Caco-2 (cell line): ENCODE measurements around the gene SEMG1. TPM values are rescaled to one million over a fixed set of nuclear protein-coding genes. Genes with fewer than 3 reads are reported as not detected.

Experiments
- BruUV-seq: library from RNA; stranded (reverse); fragments of 400-500 nt; replicated peaks from 2 replicates; lab custom pipeline; 2021; lab: Mats Ljungman, UMichigan
- CTCF ChIA-PET: fragments of 300-600 bp; sonication (Branson Sonifier 250); formaldehyde crosslinking; loops from one replicate; lab custom pipeline; 2022; ENCODE audit warnings: antibody characterized with exemption; lab: Charles Lee
- POLR2A ChIA-PET: fragments of 300-600 bp; sonication (Branson Sonifier 250); formaldehyde crosslinking; loops from one replicate; lab custom pipeline; 2022; ENCODE audit warnings: antibody characterized with exemption; lab: Charles Lee
- DNase-seq, 2 experiments: peaks; one replicate each; pipeline versions ENCODE4 v3.0.0 to v3.0.0-alpha.2; 2020 to 2022
- H3K27me3 ChIP-seq: replicated peaks from 2 replicates; pipeline ENCODE4 v1.6.0; 2011; ENCODE audit warnings: low read length; ENCODE audit not compliant: control insufficient read depth, insufficient read depth
- H3K36me3 ChIP-seq: 2 replicates; pipeline ENCODE4 v1.5.1; 2011; ENCODE audit warnings: low read length; ENCODE audit not compliant: control insufficient read depth, insufficient read depth
- H3K4me1 ChIP-seq: fragments of 250-450 bp; sonication (Bioruptor Pico); 2 replicates; pipeline ENCODE4 v1.5.1; 2020; ENCODE audit warnings: mild to moderate bottlenecking
- H3K4me3 ChIP-seq: 2 replicates; pipeline ENCODE4 v1.5.1; 2011; ENCODE audit warnings: low read depth, mild to moderate bottlenecking, control low read depth, low read length
- H3K9me3 ChIP-seq: fragments of 250-450 bp; sonication (Bioruptor Pico); 2 replicates; pipeline ENCODE4 v1.5.1; 2020; ENCODE audit warnings: mild to moderate bottlenecking, moderate library complexity
- H3K27ac Mint-ChIP-seq: one replicate; pipeline ENCODE4 v1.8.0; 2022; ENCODE audit warnings: mixed read lengths; ENCODE audit not compliant: unreplicated experiment
- H3K27me3 Mint-ChIP-seq: one replicate; pipeline ENCODE4 v1.8.0; 2022; ENCODE audit warnings: mixed read lengths; ENCODE audit not compliant: insufficient read depth, unreplicated experiment
- H3K36me3 Mint-ChIP-seq: one replicate; pipeline ENCODE4 v1.8.0; 2022; ENCODE audit warnings: mild to moderate bottlenecking, mixed read lengths; ENCODE audit not compliant: insufficient read depth, unreplicated experiment
- H3K4me1 Mint-ChIP-seq: one replicate; pipeline ENCODE4 v1.8.0; 2022; ENCODE audit warnings: low read depth, mixed read lengths; ENCODE audit not compliant: unreplicated experiment
- H3K4me3 Mint-ChIP-seq: one replicate; pipeline ENCODE4 v1.8.0; 2022; ENCODE audit warnings: mild to moderate bottlenecking, moderate library complexity, mixed read lengths; ENCODE audit not compliant: unreplicated experiment
- H3K9me3 Mint-ChIP-seq: one replicate; pipeline ENCODE4 v1.8.0; 2022; ENCODE audit warnings: mixed read lengths; ENCODE audit not compliant: unreplicated experiment
- intact Hi-C: fragments of 100-400 bp; cut with micrococcal nuclease; formaldehyde crosslinking; loops from one replicate; pipeline ENCODE4 v1.10.0; 2022; ENCODE audit not compliant: unreplicated experiment
- total RNA-seq: library from RNA; stranded (reverse); gene quantifications from 2 replicates; pipeline ENCODE4 v1.2.3, GENCODE V29; 2022
- TF ChIP-seq, protein P1 (sequence below), 2 experiments: fragments of 200-600 bp in 1 of 2; IDR thresholded peaks; 1 replicate in 1 of 2; 2 replicates in 1 of 2; pipeline versions ENCODE4 v1.5.1 to v1.8.0; 2011 to 2022; ENCODE audit warnings: antibody characterized with exemption in 1 of 2, control low read depth in 1 of 2, inconsistent platforms in 1 of 2, low read depth in 1 of 2, low read length in 1 of 2, mild to moderate bottlenecking in 1 of 2, moderate library complexity in 1 of 2; ENCODE audit not compliant: insufficient read depth in 1 of 2, severe bottlenecking in 1 of 2, unreplicated experiment in 1 of 2

Gene SEMG1
- total RNA-seq, 1 experiment from 2014 or later = not detected

DNA sequence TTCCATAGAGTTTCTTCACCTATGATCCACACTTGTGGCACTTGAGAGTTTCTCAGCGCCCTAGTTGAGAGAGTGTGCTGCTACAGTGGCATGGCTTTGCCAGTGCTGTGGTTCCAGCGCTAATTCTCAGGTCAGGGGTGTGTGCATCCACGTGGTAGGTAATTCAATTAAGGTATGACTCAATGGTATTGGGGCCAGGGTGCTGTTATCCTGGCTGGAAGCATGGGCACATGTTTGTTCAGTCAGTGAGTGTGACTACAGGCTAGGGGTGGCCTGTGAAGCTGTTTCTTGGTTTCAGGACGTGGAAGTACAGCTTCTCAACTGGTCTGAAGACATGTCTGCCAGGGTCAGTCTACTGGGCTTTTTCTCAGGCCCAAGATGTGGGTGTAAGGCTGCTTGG, 11.3 kb downstream of the SEMG1 start:
- POLR2A ChIA-PET = no interaction called here
- no peaks in the 10 kb centered on the region for H3K9me3 Mint-ChIP-seq
- no peak for DNase-seq
- no peaks in the 10 kb centered on the region for H3K4me1 Mint-ChIP-seq
- H3K9me3 ChIP-seq = no peaks in the 10 kb centered on the region
- no TSS peak for BruUV-seq
- H3K4me3 Mint-ChIP-seq = no peak overlapping the region
- CTCF ChIA-PET = no interaction called here
- H3K36me3 Mint-ChIP-seq = no peaks in the 10 kb centered on the region
- peaks cover 36% of the 10 kb centered on the region for H3K27me3 Mint-ChIP-seq
- no peaks in the 10 kb centered on the region for H3K36me3 ChIP-seq
- no peaks in the 10 kb centered on the region; the same call in 1 of the 2 replicates for H3K27me3 ChIP-seq
- no peak overlapping the region for H3K4me3 ChIP-seq
- no peak overlapping the region for H3K27ac Mint-ChIP-seq
- TF ChIP-seq, protein P1, sequence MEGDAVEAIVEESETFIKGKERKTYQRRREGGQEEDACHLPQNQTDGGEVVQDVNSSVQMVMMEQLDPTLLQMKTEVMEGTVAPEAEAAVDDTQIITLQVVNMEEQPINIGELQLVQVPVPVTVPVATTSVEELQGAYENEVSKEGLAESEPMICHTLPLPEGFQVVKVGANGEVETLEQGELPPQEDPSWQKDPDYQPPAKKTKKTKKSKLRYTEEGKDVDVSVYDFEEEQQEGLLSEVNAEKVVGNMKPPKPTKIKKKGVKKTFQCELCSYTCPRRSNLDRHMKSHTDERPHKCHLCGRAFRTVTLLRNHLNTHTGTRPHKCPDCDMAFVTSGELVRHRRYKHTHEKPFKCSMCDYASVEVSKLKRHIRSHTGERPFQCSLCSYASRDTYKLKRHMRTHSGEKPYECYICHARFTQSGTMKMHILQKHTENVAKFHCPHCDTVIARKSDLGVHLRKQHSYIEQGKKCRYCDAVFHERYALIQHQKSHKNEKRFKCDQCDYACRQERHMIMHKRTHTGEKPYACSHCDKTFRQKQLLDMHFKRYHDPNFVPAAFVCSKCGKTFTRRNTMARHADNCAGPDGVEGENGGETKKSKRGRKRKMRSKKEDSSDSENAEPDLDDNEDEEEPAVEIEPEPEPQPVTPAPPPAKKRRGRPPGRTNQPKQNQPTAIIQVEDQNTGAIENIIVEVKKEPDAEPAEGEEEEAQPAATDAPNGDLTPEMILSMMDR (IDR thresholded peaks at IDR 0.05; ENCODE audit: insufficient read depth in 1 of 2, low read depth in 1 of 2, low read length in 1 of 2, severe bottlenecking in 1 of 2, unreplicated experiment in 1 of 2) = no peak
- H3K4me1 ChIP-seq = 0 out of 2 replicates have a peak, but pooled peaks cover 6% of the 10 kb centered on the region
- intact Hi-C loops = no loop called here

DNA sequence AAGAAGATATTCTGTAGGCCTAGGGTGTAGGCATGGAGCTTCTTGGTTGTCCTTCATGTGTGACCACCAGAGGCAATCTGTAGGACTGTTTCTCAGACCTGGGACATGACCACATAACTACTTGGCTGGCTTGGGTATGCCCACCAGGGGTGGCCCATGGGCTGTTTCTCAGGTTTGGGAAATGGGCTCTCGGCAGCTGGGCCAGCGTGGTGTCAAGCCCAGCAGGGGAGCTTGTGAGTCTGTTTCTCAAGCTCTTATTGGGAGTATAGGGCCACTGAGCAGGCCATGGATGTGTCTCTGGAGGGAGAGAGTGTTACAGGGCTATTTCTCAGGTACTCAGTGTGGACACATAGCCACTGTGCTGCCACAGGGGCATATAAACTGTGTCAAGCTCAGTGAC, 11.8 kb downstream of the SEMG1 start:
- Histone ChIP-seq H3K4me3 (no peak overlapping the region), H3K27me3 (no peaks in the 10 kb centered on the region; the same call in 1 of the 2 replicates), H3K36me3 (no peaks in the 10 kb centered on the region), H3K9me3 (no peaks in the 10 kb centered on the region), H3K4me1 (0 out of 2 replicates have a peak, but pooled peaks cover 6% of the 10 kb centered on the region)
- DNase-seq = no peak
- no peak overlapping the region for H3K27ac Mint-ChIP-seq
- no peaks in the 10 kb centered on the region for H3K4me1 Mint-ChIP-seq
- H3K27me3 Mint-ChIP-seq = peaks cover 35% of the 10 kb centered on the region
- no peaks in the 10 kb centered on the region for H3K9me3 Mint-ChIP-seq
- TF ChIP-seq, protein P1 (IDR thresholded peaks at IDR 0.05; ENCODE audit: insufficient read depth in 1 of 2, low read depth in 1 of 2, low read length in 1 of 2, severe bottlenecking in 1 of 2, unreplicated experiment in 1 of 2) = no peak
- BruUV-seq = no TSS peak
- no peaks in the 10 kb centered on the region for H3K36me3 Mint-ChIP-seq
- H3K4me3 Mint-ChIP-seq = no peak overlapping the region
- intact Hi-C loops = no loop called here
- POLR2A ChIA-PET = no interaction called here
- CTCF ChIA-PET = interaction anchor here (0.6 kb wide), 1 partner anchor 11 kb away, joined by 4 read pairs; no protein-coding TSS in a partner anchor

DNA sequence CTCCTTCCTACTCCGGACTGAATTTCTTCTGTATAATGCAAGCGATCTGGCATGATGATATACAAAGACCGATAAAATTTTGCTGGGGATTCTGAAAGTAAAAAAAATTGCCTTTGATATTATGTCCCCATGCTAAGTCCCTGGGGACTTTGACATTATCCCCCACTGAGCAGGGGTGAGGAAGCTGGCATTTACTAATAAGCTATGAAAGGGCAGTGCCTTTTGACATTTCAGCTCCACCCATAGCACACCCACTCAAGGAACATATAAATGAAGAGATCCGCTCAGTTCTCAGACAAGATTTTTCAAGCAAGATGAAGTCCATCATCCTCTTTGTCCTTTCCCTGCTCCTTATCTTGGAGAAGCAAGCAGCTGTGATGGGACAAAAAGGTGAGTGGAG, 14.2 kb downstream of the SEMG1 start, which contains the start of gene SEMG2:
Gene SEMG2, plus strand, starts transcription at position 298 of the 400 bp plus-strand sequence. Its CDS starts 17 bp downstream, at position 315.
- intact Hi-C loops = no loop called here
- no peaks in the 10 kb centered on the region for H3K9me3 Mint-ChIP-seq
- H3K4me3 Mint-ChIP-seq = no peak within 1 kb of the TSS
- Histone ChIP-seq H3K36me3 (no peaks in the 10 kb centered on the region), H3K4me3 (no peak within 1 kb of the TSS), H3K27me3 (no peaks in the 10 kb centered on the region; the same call in 1 of the 2 replicates), H3K4me1 (0 out of 2 replicates have a peak, but pooled peaks cover 6% of the 10 kb centered on the region), H3K9me3 (no peaks in the 10 kb centered on the region)
- DNase-seq = no peak
- no peaks in the 10 kb centered on the region for H3K36me3 Mint-ChIP-seq
- ChIA-PET POLR2A (no interaction called here), CTCF (interaction anchor here (1.0 kb wide), 1 partner anchor 109 kb away, joined by 3 read pairs; no protein-coding TSS in a partner anchor)
- no TSS peak for BruUV-seq
- TF ChIP-seq, protein P1 (IDR thresholded peaks at IDR 0.05; ENCODE audit: insufficient read depth in 1 of 2, low read depth in 1 of 2, low read length in 1 of 2, severe bottlenecking in 1 of 2, unreplicated experiment in 1 of 2) = no peak
- no peak within 1 kb of the TSS for H3K27ac Mint-ChIP-seq
- H3K4me1 Mint-ChIP-seq = no peaks in the 10 kb centered on the region
- peaks cover 29% of the 10 kb centered on the region for H3K27me3 Mint-ChIP-seq
